ENCODE measurements around the gene PAPSS1.
A peak's percentile ranks its signal among the peaks of the same experiment; 100 is the strongest.
"Not testable (repeated sequence)": the region's sequence is repeated elsewhere in the genome, so short reads cannot be mapped to it uniquely, and the experiment has no call there.

PAPSS1 gene

DNA sequence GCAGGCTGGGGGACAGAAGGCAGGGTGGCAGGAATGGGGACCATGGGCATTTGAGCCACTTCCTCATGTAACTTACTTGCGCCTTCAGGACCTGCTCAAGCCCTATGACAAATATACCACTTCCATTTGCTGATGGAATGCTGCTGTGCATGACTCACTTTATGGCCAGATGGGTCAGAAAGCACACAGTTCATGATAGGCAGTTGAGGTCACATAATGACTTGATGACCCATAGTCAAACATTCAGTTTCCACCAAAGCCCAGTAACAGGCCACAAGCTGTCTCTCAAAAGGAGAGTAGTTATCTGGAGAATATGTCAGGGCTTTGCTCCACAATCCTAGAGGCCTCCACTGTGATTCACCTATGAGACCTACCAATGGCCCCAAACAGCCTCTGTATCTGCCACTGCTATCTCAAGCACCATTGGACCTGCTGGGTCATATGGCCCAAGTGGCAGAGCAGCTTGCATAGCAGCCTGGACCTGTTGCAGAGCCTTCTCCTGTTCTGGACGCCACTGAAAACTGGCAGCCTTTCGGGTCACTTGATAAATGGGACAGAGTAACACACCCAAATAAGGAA lies 5.3 kb upstream of the PAPSS1 start:
- peak in 1 of 2 experiments; percentile 13 for DNase-seq

DNA sequence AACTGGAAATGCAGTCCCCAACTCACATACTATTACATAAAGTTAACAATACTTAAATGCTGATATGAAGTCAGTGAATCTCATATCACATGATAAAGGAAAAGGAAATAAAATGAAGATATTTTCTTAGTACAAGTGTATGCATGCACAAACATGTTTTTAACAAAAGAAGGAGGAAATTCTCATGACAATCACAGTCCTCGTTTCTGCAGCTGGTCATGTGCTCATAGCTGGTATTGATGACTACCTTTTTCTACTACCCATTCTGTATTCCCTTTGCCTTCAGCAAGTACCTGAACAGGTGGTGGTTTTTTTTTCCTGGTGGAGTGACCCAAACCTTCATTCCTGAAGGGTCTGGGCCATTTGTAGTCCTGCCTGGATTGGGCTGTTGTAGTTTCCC lies 3.3 kb upstream of the PAPSS1 start:
- DNase-seq = not testable (repeated sequence)

DNA sequence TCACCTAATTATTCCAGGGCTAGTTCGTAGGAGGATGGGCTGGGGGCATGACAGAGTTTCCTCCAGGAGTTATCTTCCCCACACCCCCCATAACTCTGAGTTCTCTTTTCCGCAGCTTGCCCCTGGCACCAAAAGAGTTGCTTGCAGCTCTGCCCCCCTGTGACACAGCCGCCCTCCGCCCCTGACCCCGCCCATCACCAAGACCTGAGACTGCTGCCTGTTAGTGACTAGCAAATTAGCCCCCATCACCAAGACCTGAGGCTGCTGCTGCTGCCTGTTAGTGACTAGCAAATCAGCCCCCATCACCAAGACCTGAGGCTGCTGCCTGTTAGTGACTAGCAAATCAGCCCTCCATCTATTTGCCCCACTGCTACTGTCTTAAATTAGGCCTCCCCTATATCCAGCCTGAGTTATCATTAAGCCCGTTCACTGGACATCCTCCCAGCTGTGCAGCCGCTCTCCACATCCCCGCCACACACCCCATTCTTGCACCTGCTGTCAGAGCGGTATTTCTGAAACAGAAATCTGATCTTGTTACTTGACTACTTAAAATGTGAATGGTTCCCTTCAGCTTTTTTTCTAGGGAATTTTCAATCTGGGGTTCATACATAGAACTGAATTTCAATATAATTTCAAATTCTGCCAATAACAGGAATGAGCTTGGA lies 1.5 kb upstream of the PAPSS1 start:
- DNase-seq = peak in 1 of 2 experiments; percentile 60

DNA sequence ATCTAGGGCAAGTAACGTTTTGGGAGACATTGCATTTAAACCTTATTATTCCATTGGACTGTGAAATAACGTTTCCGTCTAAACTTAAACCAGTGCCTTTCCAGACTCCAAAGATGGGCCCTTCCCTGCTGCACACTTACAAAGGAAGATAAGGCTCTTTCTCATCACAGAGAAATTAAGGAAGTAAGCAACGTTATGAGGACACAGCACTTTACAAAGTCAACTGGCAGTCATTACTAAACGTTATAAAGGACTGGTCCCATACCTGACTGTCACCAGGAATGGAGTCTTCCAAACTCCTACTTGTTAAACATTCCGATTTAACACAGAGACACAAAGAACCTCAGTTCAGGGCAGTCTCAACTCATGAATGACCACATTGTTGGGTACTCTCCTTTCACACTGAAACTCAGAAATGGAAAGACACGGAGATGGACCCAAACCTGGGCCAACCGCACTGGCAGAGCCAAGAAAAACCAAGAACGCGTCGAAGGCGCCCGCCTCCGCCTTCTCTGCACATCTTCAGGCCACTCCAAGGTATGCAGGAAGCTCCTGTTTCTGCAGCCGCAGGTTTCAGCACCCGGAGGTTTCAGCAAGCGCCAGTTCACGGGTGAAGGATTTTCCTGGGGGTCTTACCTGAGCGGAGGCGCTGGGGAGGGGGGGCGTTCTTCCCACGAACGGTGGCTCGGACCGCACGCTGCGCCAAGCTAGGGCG lies 670 bp downstream of the PAPSS1 start:
- DNase-seq = peak in 1 of 2 experiments; percentile 26

DNA sequence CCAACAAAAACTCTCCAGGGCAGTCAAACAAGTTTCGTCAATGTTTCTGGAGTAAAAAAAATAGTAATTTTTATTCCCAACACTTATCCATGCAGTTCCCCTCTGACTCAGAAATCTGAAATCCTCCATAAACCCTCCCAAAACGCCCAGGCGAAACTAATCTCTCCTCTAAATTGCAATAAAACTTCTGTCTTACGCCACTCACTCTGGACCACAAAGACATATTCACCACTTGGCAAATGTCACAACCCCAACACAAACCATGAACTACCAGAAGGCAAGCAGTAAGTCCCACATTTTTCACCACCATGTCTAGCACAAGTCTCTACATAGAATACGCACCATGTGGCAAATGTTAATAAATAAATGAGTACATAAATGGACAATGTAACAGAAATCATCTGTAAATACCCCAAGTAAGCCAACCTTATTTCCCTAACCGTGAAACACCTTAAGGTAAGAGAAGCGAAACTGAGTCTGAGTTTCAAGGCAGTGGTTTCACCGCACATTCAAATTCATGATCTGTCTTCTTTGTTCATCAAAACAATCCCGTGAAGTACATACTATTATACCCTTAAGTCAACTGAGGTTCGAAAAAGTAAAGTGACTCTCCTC lies 1.6 kb downstream of the PAPSS1 start:
- peak in 1 of 2 experiments; percentile 11 for DNase-seq

DNA sequence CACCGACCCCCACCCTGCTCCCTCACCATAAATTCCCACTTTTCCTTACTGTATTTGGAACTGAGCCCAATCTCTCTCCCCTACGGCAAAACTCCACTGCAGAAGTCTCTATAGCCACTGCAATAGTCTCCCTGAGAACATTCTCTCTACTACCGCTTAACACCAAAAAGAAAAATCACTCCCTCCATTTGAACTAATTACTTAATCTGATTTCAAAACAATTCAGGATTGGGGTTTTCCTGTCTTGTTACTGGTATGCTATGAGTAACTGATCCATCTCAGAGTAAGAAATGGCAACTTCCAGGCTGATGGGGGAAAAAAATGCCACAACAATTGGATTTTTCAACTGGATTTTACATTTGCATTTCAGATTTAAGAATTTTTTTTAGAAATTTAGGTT lies 5.8 kb downstream of the PAPSS1 start:
- no peak for DNase-seq

DNA sequence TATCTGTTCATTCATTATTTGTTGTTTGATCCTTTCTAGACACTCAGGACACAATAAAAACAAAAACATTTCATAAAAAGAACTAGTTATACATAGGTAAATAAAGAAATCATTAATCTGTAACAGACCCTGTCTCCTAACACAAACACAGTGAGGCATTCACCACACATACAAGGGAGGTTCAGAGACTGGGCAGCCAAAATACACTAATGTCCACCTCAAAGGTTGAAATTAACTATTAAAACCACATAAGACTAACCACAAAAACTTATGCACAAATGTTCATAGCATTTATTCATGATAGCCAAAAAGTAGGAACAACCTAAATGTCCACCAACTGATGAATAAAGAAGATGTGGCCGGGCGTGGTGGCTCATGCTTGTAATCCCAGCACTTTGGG lies 7.8 kb downstream of the PAPSS1 start:
- no peak for DNase-seq

DNA sequence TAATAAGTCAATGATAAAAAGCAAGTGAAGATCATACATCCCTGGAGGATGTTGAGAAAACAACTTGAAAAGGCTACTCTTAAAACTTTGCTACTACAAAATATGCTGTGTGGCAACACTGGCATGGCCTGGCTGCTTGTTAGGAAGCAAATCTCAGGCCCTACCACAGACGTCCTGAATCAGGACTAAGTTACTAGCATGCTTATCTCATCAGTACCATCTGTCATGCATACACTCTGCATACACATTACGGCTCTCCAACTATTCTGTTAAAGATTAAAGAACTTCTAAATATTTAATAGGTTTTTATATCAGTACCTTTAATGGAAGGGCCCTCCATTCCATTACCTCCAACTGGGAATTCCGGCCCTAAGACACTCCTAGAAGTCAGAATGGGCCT lies 8.2 kb downstream of the PAPSS1 start:
- peak; percentile 27 to 65 for DNase-seq

DNA sequence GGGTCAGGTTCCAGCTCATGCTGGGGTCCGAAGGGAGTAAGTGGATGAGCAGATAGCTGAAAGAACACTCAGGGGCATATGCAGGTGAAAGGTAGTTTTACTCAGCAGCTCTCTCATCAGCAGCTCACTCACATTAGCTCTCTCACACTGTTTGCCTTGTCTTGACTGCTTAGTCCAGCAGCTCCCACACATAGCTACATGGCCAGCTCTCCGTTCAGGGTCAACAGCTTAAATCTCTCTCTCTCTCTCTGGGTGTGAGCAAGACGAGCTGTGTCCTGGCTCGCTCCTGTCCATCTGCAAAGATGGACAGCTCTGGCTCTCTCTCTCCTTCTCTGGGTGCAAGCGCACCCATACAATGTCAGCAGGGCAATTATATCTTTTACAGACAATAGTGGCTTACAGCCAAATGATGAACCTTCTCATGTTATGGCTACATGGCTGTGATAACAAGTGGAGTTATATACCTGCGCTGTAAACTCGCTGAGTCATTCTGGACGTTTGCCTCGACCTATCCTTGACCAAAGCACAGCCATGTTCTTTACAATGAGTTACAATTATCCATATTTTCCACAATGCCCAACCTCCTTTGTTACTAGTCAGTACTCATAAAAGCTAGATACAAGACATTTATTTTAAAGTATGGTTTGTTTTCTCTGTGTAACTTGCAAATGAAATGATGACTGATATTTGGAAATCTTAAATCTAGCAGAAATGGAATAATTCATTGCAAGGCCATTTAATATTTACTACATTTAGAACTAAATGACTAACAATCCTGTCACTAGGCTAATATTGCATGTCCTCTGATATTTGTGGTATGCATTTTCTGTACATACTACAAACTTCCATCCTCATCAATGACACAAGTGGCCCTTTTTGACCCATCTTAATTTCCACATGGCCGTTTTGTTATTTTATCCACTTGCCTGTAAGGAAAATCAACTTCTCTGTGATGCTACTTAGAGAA lies 9.3 kb downstream of the PAPSS1 start:
- DNase-seq = no peak

DNA sequence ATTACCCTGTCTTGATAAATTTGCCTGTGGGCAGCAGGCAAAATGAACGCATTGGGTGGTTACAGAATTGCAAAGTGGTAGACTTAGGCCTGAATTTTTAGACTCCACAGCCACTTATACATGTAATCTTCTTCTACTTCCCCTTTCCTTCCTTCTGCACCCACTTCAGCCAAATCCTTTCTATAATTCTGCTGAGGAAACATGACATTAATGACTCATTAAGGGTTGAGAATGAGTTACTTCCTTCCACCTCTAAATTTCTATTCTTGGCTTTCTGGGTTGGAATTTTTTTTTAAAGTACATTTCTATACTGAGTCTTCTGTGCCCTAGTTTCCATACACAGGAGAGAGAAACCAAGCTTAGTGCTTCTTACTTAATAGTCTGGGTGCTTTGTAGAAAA lies 10.1 kb downstream of the PAPSS1 start:
- no peak for DNase-seq

DNA sequence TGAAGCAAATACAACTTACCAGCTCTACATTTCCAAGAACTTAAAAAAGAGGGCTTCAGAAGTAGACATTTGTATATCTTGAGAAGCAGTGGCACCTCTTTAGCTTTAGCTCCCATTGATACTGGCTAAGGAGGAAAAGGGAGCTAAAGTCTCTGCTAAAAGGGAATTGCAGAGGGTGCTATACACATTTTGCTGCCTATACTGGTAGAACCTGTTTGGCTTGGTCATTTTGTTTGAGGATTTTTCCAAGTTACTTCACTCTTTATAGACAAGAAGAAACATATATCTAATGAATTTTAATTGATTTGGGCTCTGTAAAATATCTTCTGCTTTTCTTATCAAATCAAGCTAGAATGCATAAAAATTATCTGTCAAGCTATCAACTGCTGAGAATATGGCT lies 11.8 kb downstream of the PAPSS1 start:
- no peak for DNase-seq

DNA sequence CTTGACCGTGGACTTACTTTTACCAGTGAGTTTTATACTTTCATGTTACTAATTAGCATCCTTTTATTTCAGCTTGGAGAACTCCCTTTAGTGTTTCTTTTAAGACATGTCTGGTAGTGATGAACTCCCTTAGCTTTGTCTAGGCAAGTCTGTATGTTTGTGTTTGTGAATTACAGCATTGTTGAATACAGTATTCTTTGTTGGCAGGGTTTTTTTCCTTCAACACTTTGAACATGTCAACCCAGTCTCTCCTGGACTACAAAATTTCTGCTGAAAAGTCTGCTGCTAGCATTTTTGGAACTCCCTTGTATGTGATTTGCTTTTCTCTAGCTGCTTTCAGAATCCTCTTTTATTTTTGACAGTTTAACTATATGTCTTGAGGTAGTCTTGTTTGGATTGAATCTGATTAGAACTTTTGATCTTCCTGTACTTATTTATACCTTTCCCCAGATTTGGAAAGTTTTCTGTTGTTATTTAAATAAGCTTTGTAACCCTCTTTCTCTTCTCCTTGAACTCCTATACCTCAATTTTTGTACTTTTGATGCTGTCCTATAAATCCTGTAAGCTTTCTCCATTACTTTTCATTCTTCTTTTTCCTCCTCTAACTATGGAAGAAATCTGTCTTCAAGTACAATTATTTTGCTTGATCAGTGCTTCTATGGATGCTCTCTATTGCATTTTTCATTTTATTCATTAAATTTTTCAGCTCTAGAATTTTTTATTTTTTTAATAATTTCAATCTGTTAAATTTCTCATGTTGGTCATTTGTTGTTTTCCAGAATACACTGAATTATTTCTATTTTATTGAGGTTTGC lies 14.1 kb downstream of the PAPSS1 start:
- no peak for DNase-seq

DNA sequence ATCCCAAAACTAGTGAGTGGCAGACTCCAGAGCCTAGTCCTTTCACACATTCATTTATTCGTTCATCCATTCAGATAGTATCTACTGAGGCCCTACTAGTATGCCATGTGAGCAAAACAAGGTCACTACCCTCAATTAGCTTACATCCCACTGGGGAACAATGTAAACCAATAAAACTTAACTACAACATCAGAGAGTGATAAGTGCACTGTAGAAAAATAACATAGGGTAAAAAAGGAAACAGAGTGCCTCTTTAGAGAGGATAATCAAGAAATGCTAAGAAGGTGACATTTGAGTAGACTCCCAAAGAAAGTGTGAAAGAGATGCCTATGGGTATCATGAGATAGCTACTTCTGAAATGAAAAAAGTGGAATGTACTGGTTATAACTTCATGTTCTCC lies 18.5 kb downstream of the PAPSS1 start:
- no peak for DNase-seq

DNA sequence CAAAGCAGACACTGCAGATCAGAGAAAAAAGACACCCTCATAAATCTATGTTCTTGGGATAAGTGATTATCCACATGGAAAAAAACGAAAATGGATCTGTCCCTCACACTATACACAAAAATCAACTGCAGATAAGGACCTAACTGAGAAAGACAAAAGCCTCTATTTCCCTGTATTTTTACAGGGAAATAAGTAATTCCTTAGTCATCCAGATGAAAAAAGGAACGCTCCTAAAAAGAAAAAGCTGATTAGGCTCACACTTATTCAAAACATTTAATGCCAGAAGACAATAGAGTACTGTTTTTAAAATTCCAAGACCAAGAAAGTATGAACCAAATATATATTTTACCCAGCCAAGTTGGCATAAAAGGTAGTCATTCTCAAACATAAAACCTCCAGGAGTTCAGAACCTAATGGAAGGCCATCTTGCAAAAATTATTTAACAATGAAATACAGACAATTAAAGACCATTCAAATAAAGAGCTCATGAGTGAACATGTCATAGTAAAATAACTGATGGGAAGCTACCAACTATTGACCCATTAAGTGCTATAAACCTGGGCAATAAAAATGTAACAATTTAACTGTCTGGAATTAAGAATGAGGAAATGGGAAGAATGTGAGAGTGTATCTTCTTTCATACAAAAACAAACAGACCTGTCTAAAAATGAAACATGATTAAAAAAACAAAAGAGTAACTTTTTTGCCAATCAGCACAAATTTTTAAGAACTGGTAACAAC lies 20.4 kb downstream of the PAPSS1 start:
- DNase-seq = no peak

DNA sequence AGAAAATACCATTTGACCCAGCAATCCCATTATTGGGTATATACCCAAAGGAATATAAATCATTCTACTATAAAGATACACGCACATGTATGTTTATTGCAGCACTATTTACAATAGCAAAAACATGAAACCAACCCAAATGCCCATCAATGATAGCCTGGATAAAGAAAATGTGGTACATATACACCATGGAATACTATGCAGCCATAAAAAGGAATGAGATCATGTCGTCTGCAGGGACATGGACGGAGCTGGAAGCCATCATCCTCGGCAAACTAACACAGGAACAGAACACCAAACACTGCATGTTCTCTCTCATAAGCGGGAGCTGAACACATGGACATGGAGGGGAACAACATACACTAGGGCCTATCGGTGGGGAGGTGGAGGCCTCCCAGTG lies 23.8 kb downstream of the PAPSS1 start:
- not testable (repeated sequence) for DNase-seq

DNA sequence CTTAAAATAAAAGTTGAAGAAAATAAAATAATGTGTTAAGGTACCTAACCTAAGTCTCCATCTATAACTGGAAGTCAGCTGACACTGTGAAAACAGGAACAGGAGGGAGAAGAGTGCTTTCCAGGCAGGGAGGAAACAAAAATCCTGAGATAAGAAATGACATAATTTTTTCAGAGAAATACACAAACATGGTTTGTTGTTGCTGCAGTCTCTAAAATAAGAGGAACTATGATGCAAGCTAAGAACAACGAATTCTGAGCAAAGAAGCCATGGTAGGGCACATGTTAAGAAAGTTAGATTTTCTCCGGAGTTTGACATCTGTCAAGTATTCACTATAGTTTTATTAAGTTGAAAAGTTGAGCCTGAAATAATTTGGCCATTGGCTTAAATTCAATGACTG lies 26.9 kb downstream of the PAPSS1 start:
- DNase-seq = no peak

DNA sequence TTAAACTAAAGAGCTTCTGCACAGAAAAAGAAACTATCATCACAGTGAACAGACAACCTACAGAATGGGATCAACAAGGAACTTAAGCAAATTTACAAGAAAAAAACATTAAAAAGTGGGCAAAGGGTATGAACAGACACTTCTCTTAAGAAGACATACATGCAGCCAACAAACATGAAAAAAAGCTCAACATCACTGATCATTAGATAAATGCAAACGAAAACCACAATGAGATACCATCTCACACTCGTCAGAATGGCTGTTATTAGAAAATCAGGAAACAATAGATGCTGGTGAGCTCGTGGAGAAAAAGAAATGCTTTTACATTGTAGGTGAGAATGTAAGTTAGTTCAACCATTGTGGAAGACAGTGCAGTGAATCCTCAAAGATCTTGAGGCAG lies 27.8 kb downstream of the PAPSS1 start:
- DNase-seq = no peak

DNA sequence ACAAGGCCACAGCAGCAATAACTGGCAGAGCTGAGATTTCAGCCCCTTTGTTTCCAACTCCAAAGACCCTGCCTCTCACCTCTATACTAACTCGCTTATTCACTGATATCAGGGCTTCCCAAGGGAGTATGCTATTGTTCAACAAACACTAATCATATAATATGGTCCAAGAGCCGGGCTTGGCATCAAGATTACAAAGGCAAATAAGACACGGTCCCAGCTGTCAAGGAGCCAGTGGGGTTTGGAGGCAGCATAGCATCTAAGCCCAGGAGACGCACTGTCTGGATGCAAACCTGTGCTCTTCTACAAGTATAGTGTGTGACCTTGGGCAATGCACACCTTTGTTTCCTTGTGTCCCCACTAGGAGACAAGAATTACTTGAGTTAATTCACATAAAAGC lies 28.7 kb downstream of the PAPSS1 start:
- DNase-seq = peak; percentile 6

DNA sequence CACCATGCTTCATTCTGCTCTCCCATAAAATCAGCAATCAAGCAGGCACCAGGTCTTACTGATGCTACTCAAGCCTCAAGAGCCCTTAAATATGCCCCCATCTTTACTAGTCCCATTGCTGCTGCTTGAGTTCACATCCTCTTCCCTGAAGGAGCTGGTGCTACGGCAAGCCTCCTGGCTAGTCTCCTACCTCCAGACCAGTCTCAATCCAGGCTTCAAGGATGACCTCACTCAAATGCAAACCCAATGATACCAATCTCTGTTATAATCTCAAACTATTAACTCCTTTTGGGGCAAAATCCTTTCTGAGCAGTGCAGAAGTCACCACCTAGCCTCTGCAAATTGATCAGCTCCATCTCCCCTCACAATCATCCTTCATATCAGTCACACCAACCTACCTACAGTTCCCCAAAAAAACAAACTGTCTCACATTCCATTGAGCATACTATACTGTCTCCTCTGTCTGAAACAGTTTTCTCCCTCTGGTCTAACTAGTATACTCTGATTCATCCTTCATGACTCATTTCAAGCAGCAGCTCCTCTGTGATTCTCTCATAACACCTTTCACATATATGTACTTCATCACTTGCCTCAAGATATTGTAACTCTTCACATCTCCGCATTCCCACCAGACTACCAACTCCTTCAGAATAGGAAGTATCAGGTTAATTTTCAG lies 30.0 kb downstream of the PAPSS1 start:
- DNase-seq = no peak

DNA sequence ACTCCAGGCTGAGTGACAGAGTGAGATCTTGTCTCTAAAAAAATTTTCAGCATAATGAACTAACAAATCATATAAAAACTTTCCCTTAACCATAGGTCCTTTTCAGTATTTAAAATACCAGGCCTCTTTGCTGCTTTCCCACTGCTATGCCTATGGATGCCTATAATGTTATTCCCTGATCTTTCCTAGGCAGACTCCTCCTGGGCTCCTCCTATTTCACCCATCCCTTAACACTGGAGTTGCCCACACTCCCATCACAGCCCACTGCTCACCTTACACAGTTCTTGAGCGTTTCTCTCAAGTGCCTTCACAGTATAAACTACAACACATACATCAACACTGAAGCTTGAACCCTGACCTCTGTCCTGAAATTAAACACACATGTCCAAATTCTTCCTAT lies 31.6 kb downstream of the PAPSS1 start:
- no peak for DNase-seq

DNA sequence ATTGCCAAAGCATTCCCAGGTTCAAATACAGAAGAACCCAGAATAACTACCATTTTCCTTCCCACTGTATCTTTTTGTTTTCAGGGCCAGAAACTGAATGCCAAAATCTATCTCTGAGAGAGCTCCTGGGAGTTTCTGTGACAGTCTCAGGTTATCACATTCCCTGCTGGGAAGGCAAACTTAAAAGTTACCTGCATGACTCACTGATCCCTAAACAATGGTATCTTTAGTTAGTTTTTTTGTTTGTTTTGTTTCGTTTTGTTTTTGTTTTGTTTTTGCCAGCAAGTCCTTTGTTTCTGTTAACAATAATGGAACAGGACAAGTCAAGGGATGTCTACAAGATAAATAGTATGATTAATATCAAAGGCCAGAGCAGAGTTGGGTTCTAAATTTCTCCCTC lies 34.3 kb downstream of the PAPSS1 start:
- no peak for DNase-seq

Measured in NCI-H524 (cell line).